ENCODE data around the gene HDAC4.

HDAC4 gene

DNA sequence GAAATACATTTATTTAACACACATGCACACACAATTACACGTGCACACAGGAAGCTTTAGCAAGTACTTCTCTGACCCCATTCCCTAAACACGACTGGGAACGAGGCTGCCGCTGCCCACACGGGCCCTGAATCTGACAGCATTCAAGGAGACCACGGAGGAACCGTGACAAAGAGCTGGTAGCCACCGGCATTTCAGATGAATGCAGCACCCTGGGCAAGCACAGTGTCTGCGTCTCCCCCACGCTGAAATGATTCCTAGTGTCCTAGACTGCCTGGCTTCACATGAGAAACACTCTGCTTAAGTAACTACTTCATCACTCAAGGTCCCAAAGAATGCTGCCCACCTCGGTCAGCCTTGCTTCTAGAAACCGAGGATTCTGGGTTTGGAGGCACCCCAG, 95.0 kb downstream of the HDAC4 start:
- no peak for DNase-seq

DNA sequence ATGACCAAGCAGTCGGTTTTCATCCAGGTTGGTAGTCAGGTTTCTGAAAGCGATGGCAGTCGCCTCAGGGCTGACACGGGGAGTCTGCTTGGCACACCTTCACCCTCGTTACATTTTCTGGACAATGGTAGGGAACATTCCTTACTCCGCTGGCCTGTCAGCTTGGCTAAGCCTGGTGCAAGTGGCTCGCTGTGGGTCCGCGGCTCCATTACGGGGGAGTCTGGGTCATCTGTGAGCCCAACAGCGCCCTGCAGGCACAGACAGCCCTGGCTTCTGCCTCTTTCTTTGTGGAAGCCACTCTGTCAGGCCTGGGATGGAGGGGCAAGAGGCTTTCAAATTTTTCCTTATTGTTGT, 95.6 kb downstream of the HDAC4 start:
- no peak for DNase-seq

GRCh38 chr2:239304533-239305221, 96.1 kb downstream of the HDAC4 start:
- no peak for DNase-seq

- DNase-seq = no peak
Observed at GRCh38 chr2:239303711-239304532, 96.9 kb downstream of the HDAC4 start.

DNA sequence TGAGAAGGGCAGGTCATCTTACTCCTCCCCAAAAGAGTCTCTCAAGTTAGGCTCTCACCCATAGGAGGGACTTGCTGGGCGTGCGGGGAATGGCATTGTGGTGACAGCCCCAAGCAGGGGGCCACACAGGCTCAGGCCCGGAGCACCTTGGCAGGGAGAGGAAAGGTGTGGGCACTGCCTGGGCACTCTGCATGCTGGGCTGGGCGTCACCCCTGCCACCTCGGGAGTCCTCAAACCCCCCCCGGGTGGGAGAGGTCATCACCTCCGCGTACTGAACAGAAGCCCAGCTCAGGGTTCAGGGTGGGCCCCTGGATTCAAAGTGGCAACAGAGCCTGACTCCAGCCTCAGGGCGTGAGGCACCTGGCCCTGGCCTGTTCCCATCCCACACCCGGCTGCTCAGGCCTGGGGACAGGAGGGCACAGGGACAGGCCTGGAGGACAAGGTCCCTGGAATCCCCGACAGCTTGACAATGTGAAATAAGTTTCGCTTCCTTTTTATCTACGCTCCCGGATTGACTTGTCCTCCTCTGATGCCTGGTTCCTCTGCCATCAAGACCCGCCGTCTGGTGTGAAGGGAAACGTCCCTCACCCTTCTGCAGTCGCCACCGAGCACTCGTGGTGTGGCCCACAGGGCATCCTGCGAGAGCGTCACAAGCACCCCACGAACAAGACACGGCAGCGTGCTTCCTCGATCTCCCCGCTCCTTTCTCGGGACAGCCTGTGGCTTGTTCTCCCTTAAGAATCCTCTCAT, 97.8 kb downstream of the HDAC4 start:
- no peak for DNase-seq

DNA sequence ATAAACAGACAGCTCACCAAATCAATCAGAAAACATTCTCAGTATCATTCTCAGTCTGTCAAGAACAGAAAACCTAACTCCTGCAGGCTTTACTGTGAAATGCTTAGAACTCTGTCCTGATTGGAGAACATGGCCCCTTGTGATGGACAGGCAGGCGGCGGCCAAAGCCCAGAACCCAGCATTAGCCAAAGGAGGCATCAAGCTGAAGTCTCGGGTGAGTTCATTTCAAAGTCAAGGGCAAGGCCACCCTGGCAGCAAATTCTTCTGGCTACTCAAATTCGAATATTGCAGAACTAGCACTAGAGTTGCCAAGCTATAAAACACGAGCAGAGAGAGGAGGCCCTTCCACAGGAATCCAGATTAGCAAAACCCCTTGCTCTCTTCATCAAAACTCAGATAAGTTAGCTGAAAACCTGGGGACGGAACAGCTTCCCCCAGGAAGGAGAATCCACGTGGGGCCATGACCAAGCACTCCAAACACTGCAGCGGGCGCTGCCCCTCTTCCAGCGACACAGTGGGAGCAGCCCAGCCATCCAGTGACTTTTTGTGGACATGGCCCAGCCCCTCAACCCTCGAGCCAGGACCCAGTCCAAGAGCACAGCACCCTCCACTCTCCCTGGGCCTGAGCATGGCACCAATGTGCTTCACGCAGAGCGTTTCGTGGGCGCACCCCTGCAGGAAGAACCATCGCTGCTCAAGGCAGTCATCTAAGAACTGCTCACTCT, 98.6 kb downstream of the HDAC4 start:
- DNase-seq = no peak

GRCh38 chr2:239300871-239301735, 99.7 kb downstream of the HDAC4 start:
- DNase-seq = no peak

GRCh38 chr2:239300242-239300641, 100.6 kb downstream of the HDAC4 start:
- no peak for DNase-seq

- no peak for DNase-seq
Observed at GRCh38 chr2:239299218-239299939, 101.4 kb downstream of the HDAC4 start.

GRCh38 chr2:239298116-239298804, 102.6 kb downstream of the HDAC4 start:
- DNase-seq = peak; percentile 77

- DNase-seq = no peak
Observed at GRCh38 chr2:239297142-239298004, 103.4 kb downstream of the HDAC4 start.

GRCh38 chr2:239296020-239296932, 104.5 kb downstream of the HDAC4 start:
- DNase-seq = no peak

GRCh38 chr2:239295377-239296019, 105.3 kb downstream of the HDAC4 start:
- peak; percentile 32 for DNase-seq

DNA sequence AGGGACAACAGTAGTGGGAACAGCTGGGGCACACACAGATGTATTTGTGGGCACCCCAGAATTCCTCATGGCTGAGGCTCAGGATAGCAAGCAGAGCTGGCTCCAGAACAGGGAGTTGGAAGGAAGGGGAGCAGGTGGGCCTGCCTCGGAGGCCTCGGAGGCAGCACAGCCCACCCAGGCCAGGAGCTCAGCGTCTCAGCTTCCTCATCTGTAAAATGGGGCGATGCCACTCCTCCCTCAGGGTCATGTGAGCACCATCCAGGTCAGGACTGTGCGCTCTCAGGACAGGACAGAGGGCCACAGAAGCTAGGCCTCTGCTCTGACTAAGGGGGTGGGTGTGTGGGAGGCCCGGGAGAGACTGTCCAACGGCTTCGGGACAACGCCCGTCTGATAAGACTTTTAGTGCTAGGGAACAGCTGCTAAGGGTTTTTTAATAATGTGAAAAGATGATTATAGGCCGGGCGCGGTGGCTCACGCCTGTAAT, 106.2 kb downstream of the HDAC4 start:
- no peak for DNase-seq

GRCh38 chr2:239293775-239294430, 106.9 kb downstream of the HDAC4 start:
- peak; percentile 41 for DNase-seq

DNA sequence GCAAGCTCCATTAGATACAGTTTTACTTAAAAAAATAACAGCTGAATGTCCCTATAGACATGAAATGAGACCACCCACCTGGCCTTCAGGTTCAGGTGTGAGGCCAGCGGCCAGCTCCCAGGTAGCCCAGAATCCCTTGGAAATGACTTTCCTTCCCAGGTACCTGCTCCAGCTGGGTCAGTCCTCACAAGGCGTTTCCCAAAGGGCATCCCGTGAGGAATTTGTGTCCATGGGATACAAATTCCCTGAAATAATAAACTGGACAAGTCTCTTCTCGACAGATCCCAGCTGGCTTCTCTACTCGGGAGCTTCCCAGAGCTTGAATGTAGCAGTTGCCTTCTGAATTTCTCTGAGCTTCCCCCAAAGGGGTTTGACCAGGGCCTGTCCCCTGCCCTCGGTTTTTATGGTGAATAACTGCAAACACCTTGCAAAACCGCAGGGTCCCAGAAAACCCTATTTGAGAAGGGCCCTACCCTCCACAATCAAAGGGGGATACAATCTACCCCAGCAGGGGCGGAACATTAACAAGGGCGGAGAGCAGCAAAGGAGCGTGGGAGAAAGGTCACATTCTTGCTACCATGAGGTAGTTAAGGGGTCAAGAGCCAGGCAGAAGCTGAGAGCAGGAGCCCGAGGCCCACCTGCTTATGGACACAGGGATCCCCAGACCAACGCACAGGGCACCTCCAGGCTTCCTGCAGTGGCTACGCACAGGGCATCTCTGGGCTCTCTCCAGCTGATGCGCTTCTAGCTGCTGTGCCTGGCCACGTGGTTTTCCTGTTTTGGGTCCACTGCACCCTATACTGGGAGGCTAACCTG, 107.7 kb downstream of the HDAC4 start:
- DNase-seq = no peak

Measured in CD4-positive, alpha-beta T cell treated with Interleukin-12 subunit alpha and Interleukin-12 subunit beta, for 1 hour (primary cell).